PC-9 (cell line): ENCODE results near the gene BCKDHB.

Source experiments
- CTCF ChIP-seq: fragments of 200-600 bp; sonication (generic); conservative IDR thresholded peaks from 2 replicates; pipeline ENCODE4 v1.6.1; 2017; ENCODE audit warnings: mixed run types, antibody characterized with exemption, mild to moderate bottlenecking, moderate library complexity
- EZH2 ChIP-seq: fragments of 200-600 bp; sonication (generic); IDR thresholded peaks from 2 replicates; pipeline ENCODE4 v1.8.0; 2017; ENCODE audit warnings: antibody characterized with exemption, low read depth

GRCh38 chr6:80376411-80376810 is 269.9 kb downstream of the BCKDHB start:
- TF ChIP-seq EZH2 (no peak), CTCF (no peak)
